Caco-2 (cell line): Measurements from ENCODE around the gene MAN1A1. TPM values are rescaled to one million over a fixed set of nuclear protein-coding genes. Genes with fewer than 3 reads are reported as not detected.

ENCODE experiments used
- BruUV-seq: library from RNA; stranded (reverse); fragments of 400-500 nt; replicated peaks from 2 replicates; lab custom pipeline; 2021; lab: Mats Ljungman, UMichigan
- CTCF ChIA-PET: fragments of 300-600 bp; sonication (Branson Sonifier 250); formaldehyde crosslinking; loops from one replicate; lab custom pipeline; 2022; ENCODE audit warnings: antibody characterized with exemption; lab: Charles Lee
- POLR2A ChIA-PET: fragments of 300-600 bp; sonication (Branson Sonifier 250); formaldehyde crosslinking; loops from one replicate; lab custom pipeline; 2022; ENCODE audit warnings: antibody characterized with exemption; lab: Charles Lee
- DNase-seq, 2 experiments: peaks; one replicate each; pipeline versions ENCODE4 v3.0.0 to v3.0.0-alpha.2; 2020 to 2022
- H3K27me3 ChIP-seq: replicated peaks from 2 replicates; pipeline ENCODE4 v1.6.0; 2011; ENCODE audit warnings: low read length; ENCODE audit not compliant: control insufficient read depth, insufficient read depth
- H3K36me3 ChIP-seq: 2 replicates; pipeline ENCODE4 v1.5.1; 2011; ENCODE audit warnings: low read length; ENCODE audit not compliant: control insufficient read depth, insufficient read depth
- H3K4me1 ChIP-seq: fragments of 250-450 bp; sonication (Bioruptor Pico); 2 replicates; pipeline ENCODE4 v1.5.1; 2020; ENCODE audit warnings: mild to moderate bottlenecking
- H3K4me3 ChIP-seq: 2 replicates; pipeline ENCODE4 v1.5.1; 2011; ENCODE audit warnings: low read depth, mild to moderate bottlenecking, control low read depth, low read length
- H3K9me3 ChIP-seq: fragments of 250-450 bp; sonication (Bioruptor Pico); 2 replicates; pipeline ENCODE4 v1.5.1; 2020; ENCODE audit warnings: mild to moderate bottlenecking, moderate library complexity
- H3K27ac Mint-ChIP-seq: one replicate; pipeline ENCODE4 v1.8.0; 2022; ENCODE audit warnings: mixed read lengths; ENCODE audit not compliant: unreplicated experiment
- H3K27me3 Mint-ChIP-seq: one replicate; pipeline ENCODE4 v1.8.0; 2022; ENCODE audit warnings: mixed read lengths; ENCODE audit not compliant: insufficient read depth, unreplicated experiment
- H3K36me3 Mint-ChIP-seq: one replicate; pipeline ENCODE4 v1.8.0; 2022; ENCODE audit warnings: mild to moderate bottlenecking, mixed read lengths; ENCODE audit not compliant: insufficient read depth, unreplicated experiment
- H3K4me1 Mint-ChIP-seq: one replicate; pipeline ENCODE4 v1.8.0; 2022; ENCODE audit warnings: low read depth, mixed read lengths; ENCODE audit not compliant: unreplicated experiment
- H3K4me3 Mint-ChIP-seq: one replicate; pipeline ENCODE4 v1.8.0; 2022; ENCODE audit warnings: mild to moderate bottlenecking, moderate library complexity, mixed read lengths; ENCODE audit not compliant: unreplicated experiment
- H3K9me3 Mint-ChIP-seq: one replicate; pipeline ENCODE4 v1.8.0; 2022; ENCODE audit warnings: mixed read lengths; ENCODE audit not compliant: unreplicated experiment
- CTCF ChIP-seq, 2 experiments: fragments of 200-600 bp in 1 of 2; IDR thresholded peaks; 1 replicate in 1 of 2; 2 replicates in 1 of 2; pipeline versions ENCODE4 v1.5.1 to v1.8.0; 2011 to 2022; ENCODE audit warnings: antibody characterized with exemption in 1 of 2, control low read depth in 1 of 2, inconsistent platforms in 1 of 2, low read depth in 1 of 2, low read length in 1 of 2, mild to moderate bottlenecking in 1 of 2, moderate library complexity in 1 of 2; ENCODE audit not compliant: insufficient read depth in 1 of 2, severe bottlenecking in 1 of 2, unreplicated experiment in 1 of 2
- intact Hi-C: fragments of 100-400 bp; cut with micrococcal nuclease; formaldehyde crosslinking; loops from one replicate; pipeline ENCODE4 v1.10.0; 2022; ENCODE audit not compliant: unreplicated experiment
- total RNA-seq: library from RNA; stranded (reverse); gene quantifications from 2 replicates; pipeline ENCODE4 v1.2.3, GENCODE V29; 2022

MAN1A1 gene
- total RNA-seq, 1 experiment from 2014 or later = 28.7 TPM

GRCh38 chr6:119285908-119286625 lies 63.5 kb downstream of the MAN1A1 start:
- no TSS peak for BruUV-seq
- Histone ChIP-seq H3K4me1 (no peaks in the 10 kb centered on the region), H3K9me3 (no peaks in the 10 kb centered on the region), H3K36me3 (peaks cover 2% of the 10 kb centered on the region; the same call in 1 of the 2 replicates), H3K27me3 (no peaks in the 10 kb centered on the region), H3K4me3 (no peak overlapping the region)
- POLR2A ChIA-PET = no interaction called here
- no peak for TF ChIP-seq CTCF (IDR thresholded peaks at IDR 0.05; ENCODE audit: insufficient read depth in 1 of 2, low read depth in 1 of 2, low read length in 1 of 2, severe bottlenecking in 1 of 2, unreplicated experiment in 1 of 2)
- Mint-ChIP-seq H3K27ac (no peak overlapping the region), H3K4me1 (peaks cover 13% of the 10 kb centered on the region), H3K36me3 (peaks cover 14% of the 10 kb centered on the region), H3K27me3 (no peaks in the 10 kb centered on the region), H3K4me3 (no peak overlapping the region), H3K9me3 (no peaks in the 10 kb centered on the region)
- CTCF ChIA-PET = no interaction called here
- no peak for DNase-seq
- intact Hi-C loops = no loop called here

GRCh38 chr6:119284861-119285521 lies 64.6 kb downstream of the MAN1A1 start:
- POLR2A ChIA-PET = no interaction called here
- H3K36me3 ChIP-seq = peaks cover 2% of the 10 kb centered on the region; the same call in 1 of the 2 replicates
- peak; percentile 52 to 54 for DNase-seq
- H3K4me1 ChIP-seq = no peaks in the 10 kb centered on the region
- H3K27me3 Mint-ChIP-seq = no peaks in the 10 kb centered on the region
- no peak overlapping the region for H3K27ac Mint-ChIP-seq
- H3K4me3 Mint-ChIP-seq = no peak overlapping the region
- CTCF ChIA-PET = no interaction called here
- peaks cover 13% of the 10 kb centered on the region for H3K4me1 Mint-ChIP-seq
- H3K36me3 Mint-ChIP-seq = peaks cover 14% of the 10 kb centered on the region
- intact Hi-C loops = no loop called here
- BruUV-seq = no TSS peak
- H3K27me3 ChIP-seq = no peaks in the 10 kb centered on the region
- H3K9me3 ChIP-seq = no peaks in the 10 kb centered on the region
- H3K9me3 Mint-ChIP-seq = no peaks in the 10 kb centered on the region
- no peak overlapping the region for H3K4me3 ChIP-seq
- TF ChIP-seq CTCF (IDR thresholded peaks at IDR 0.05; ENCODE audit: insufficient read depth in 1 of 2, low read depth in 1 of 2, low read length in 1 of 2, severe bottlenecking in 1 of 2, unreplicated experiment in 1 of 2) = peak in 1 of 2 experiments; percentile 40

- Histone ChIP-seq H3K36me3 (peaks cover 2% of the 10 kb centered on the region; the same call in 1 of the 2 replicates), H3K27me3 (no peaks in the 10 kb centered on the region), H3K4me1 (no peaks in the 10 kb centered on the region), H3K9me3 (no peaks in the 10 kb centered on the region), H3K4me3 (no peak overlapping the region)
- BruUV-seq = no TSS peak
- Mint-ChIP-seq H3K27me3 (no peaks in the 10 kb centered on the region), H3K27ac (no peak overlapping the region), H3K36me3 (peaks cover 14% of the 10 kb centered on the region), H3K4me1 (peaks cover 7% of the 10 kb centered on the region), H3K4me3 (no peak overlapping the region), H3K9me3 (no peaks in the 10 kb centered on the region)
- no peak for TF ChIP-seq CTCF (IDR thresholded peaks at IDR 0.05; ENCODE audit: insufficient read depth in 1 of 2, low read depth in 1 of 2, low read length in 1 of 2, severe bottlenecking in 1 of 2, unreplicated experiment in 1 of 2)
- CTCF ChIA-PET = no interaction called here
- intact Hi-C loops = no loop called here
- POLR2A ChIA-PET = no interaction called here
- no peak for DNase-seq
These were observed 65.5 kb downstream of the MAN1A1 start for GRCh38 chr6:119283979-119284545.
